Measurements from ENCODE around the gene RASL11A. TPM values are rescaled to one million over a fixed set of nuclear protein-coding genes. Genes with fewer than 3 reads are reported as not detected.

RASL11A gene
- total RNA-seq, 6 donors from 2014 or later = 11.5 to 28.4 (median 17.0) TPM

DNA sequence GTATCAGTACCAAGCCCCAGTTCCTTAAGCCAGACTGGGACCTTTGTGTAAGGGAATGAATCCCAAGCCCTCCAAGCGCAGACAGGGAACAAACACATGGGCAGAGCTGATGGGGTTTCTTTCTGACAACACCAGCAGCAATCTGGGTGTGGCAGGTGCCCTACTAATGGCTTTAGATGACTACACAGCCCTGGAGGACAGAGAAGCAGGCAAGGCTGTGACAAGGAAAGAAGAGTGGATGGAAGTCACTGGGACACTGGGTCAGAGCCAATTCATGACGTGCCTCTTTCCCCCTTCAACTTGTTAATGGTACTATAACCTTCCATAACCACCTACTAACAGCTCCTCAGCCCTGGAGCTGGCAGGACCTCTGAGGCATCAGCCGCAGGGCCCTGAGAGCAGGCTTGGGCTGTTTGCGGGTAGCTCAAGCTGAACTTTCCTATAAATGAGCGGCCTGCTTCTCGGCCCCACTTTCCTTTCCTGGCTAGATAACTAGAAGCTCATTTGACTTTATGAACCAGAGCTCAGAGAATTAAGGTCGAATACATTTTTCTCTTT, 38.9 kb downstream of the RASL11A start:
- ATAC-seq (ENCODE audit: low FRiP score in 2 of 2) (peak in 1 of 2 donors; percentile 40), DNase-seq (peak in 1 of 2 donors; percentile 34)
- Histone ChIP-seq H3K27me3 (no peaks in the 10 kb centered on the region), H3K36me3 (no peaks in the 10 kb centered on the region), H3K4me1 (no peaks in the 10 kb centered on the region), H3K9me3 (no peaks in the 10 kb centered on the region), H3K27ac (no peak overlapping the region), H3K4me3 (no peak overlapping the region)
- 59 to 69% methylated on average over 7 of the region's 7 CpGs for WGBS, 2 donors
- TF ChIP-seq EP300 (IDR thresholded peaks at IDR 0.05) (no peak), POLR2A (IDR thresholded peaks at IDR 0.05) (no peak), POLR2AphosphoS5 (IDR thresholded peaks at IDR 0.05) (no peak)
- TF ChIP-seq, protein P1, sequence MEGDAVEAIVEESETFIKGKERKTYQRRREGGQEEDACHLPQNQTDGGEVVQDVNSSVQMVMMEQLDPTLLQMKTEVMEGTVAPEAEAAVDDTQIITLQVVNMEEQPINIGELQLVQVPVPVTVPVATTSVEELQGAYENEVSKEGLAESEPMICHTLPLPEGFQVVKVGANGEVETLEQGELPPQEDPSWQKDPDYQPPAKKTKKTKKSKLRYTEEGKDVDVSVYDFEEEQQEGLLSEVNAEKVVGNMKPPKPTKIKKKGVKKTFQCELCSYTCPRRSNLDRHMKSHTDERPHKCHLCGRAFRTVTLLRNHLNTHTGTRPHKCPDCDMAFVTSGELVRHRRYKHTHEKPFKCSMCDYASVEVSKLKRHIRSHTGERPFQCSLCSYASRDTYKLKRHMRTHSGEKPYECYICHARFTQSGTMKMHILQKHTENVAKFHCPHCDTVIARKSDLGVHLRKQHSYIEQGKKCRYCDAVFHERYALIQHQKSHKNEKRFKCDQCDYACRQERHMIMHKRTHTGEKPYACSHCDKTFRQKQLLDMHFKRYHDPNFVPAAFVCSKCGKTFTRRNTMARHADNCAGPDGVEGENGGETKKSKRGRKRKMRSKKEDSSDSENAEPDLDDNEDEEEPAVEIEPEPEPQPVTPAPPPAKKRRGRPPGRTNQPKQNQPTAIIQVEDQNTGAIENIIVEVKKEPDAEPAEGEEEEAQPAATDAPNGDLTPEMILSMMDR (IDR thresholded peaks at IDR 0.05) = no peak

DNA sequence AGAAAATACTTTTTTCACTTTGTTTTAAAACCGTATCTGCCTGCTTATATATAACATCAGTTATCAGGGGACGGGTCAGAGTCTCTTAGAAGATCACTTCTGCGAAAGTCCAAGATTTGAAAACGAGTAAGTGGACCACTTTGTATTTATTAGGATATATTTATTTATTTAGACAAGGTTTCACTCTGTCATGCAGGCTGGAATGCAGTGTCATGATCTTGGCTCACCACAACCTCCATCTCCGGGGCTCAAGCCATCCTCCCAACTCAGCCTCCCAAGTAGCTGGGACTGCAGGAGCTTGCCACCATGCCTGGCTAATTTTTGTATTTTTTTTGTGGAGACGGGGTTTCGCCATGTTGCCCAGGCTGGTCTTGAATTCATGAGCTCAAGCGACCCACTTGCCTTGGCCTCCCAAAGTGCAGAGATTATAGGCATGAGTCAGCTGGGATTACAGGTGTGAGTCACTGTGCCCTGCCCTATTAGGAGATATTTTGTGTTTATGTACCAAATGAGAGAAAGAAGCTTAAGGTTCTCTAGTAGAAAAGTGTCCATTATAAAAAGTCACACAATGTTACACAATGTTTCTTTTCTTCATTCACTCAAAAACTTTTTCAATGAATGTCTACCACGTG, 39.5 kb downstream of the RASL11A start:
- H3K36me3 ChIP-seq = no peaks in the 10 kb centered on the region
- H3K4me3 ChIP-seq = no peak overlapping the region
- no peaks in the 10 kb centered on the region for H3K27me3 ChIP-seq
- TF ChIP-seq, protein P1 (IDR thresholded peaks at IDR 0.05) = no peak
- TF ChIP-seq EP300 (IDR thresholded peaks at IDR 0.05) (no peak), POLR2AphosphoS5 (IDR thresholded peaks at IDR 0.05) (no peak), POLR2A (IDR thresholded peaks at IDR 0.05) (no peak)
- ATAC-seq (ENCODE audit: low FRiP score in 2 of 2) = no peak
- no peak overlapping the region for H3K27ac ChIP-seq
- no peaks in the 10 kb centered on the region for H3K4me1 ChIP-seq
- DNase-seq = no peak
- WGBS, 2 donors = 80 to 83% methylated on average over 9 of the region's 9 CpGs
- H3K9me3 ChIP-seq = no peaks in the 10 kb centered on the region

DNA sequence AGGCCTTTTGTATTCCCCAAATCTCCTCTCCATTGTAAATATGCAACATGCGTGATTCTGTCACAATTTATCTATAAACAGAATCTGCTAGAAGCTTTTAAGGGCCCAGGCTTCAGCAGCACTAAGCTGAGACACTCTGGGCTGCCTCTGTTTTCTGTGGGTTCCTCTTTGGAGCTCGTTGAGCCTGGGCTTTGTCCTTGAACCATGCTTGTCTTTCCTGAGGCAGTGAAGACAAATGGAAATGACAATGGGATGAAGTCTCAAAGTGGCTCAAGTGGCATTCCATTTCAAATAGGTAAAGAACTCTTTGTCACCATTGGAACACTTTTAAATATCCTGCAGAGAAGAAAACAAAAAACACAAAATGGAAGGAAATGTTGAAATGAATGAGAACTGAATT, 40.3 kb downstream of the RASL11A start:
- Histone ChIP-seq H3K4me3 (no peak overlapping the region), H3K36me3 (no peaks in the 10 kb centered on the region), H3K4me1 (no peaks in the 10 kb centered on the region), H3K27me3 (no peaks in the 10 kb centered on the region), H3K9me3 (no peaks in the 10 kb centered on the region), H3K27ac (no peak overlapping the region)
- no peak for ATAC-seq (ENCODE audit: low FRiP score in 2 of 2)
- TF ChIP-seq POLR2AphosphoS5 (IDR thresholded peaks at IDR 0.05) (no peak), EP300 (IDR thresholded peaks at IDR 0.05) (no peak), POLR2A (IDR thresholded peaks at IDR 0.05) (no peak)
- TF ChIP-seq, protein P1 (IDR thresholded peaks at IDR 0.05) = no peak
- DNase-seq = no peak
- WGBS, 2 donors = 48 to 52% methylated on average over 2 of the region's 2 CpGs

DNA sequence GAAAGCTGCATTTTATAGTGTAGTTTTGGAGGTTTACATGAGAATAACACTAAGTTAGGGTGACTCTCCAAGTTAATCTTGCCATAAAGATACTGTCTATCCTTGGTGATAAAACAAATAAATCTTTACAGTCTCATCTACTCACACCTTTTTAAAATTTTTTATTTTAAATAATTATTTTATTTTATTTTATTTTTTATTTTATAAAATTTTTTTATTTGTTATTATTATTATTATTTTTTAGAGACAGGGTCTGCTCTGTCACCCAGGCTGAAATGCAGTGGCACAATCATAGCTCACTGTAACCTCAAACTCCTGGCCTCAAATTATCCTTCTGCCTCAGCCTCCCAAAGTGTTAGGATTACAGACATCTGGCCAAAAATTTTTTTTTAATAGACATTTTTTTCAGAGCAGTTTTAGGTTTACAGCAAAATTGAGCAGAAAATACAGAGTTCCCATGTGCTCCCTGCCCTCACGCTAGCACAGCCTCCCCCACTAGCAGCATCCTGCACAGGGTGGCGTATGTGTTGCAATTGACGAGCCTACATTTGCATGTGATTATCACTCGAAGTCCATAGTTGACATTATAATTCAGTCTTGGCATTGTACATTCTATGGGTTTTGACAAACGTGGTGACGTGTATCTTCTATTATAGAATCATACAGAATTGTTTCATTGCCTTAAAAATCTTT, 41.0 kb downstream of the RASL11A start:
- no peak overlapping the region for H3K4me3 ChIP-seq
- H3K9me3 ChIP-seq = no peaks in the 10 kb centered on the region
- no peaks in the 10 kb centered on the region for H3K4me1 ChIP-seq
- TF ChIP-seq EP300 (IDR thresholded peaks at IDR 0.05) (no peak), POLR2A (IDR thresholded peaks at IDR 0.05) (no peak), POLR2AphosphoS5 (IDR thresholded peaks at IDR 0.05) (no peak)
- TF ChIP-seq, protein P1 (IDR thresholded peaks at IDR 0.05) = no peak
- 73 to 84% methylated on average over 6 of the region's 6 CpGs for WGBS, 2 donors
- DNase-seq (no peak), ATAC-seq (ENCODE audit: low FRiP score in 2 of 2) (no peak)
- no peaks in the 10 kb centered on the region for H3K36me3 ChIP-seq
- H3K27ac ChIP-seq = no peak overlapping the region
- no peaks in the 10 kb centered on the region for H3K27me3 ChIP-seq
